Sigmoid colon (tissue), 4 donors: ENCODE data around the gene ATP6V0B.

ENCODE experiments used
- CTCF ChIP-seq, 4 experiments: fragments of 450-650 bp in 3 of 4; fragments of 200-600 bp in 1 of 4; IDR thresholded peaks; one replicate each; pipeline ENCODE4 v1.5.1; 2016 to 2019; ENCODE audit warnings: antibody characterized with exemption in 4 of 4, mild to moderate bottlenecking in 3 of 4, moderate library complexity in 2 of 4
- POLR2A ChIP-seq, 2 donors: fragments of 450-650 bp; IDR thresholded peaks; one replicate each; pipeline ENCODE4 v1.6.1; 2016; ENCODE audit warnings: antibody characterized with exemption in 2 of 2, mild to moderate bottlenecking in 2 of 2, moderate library complexity in 2 of 2
- POLR2AphosphoS5 ChIP-seq, 4 donors: sonication (generic); formaldehyde crosslinking; IDR thresholded peaks; one replicate each; pipeline ENCODE4 v1.6.1; 2017; ENCODE audit warnings: antibody characterized with exemption in 4 of 4

- TF ChIP-seq CTCF (IDR thresholded peaks at IDR 0.05) (no peak), POLR2A (IDR thresholded peaks at IDR 0.05) (no peak), POLR2AphosphoS5 (IDR thresholded peaks at IDR 0.05) (no peak)
Measured at GRCh38 chr1:43983253-43983899, 8.6 kb downstream of the ATP6V0B start.
